Activated naive CD4-positive, alpha-beta T cell treated with anti-CD3 and anti-CD28 coated beads, Interleukin-2, amount 10 ng/mL, durations not matched to agents 7 days and 5 days (primary cell): Measurements from ENCODE around the gene PTPRD.

ENCODE experiments used
- CTCF ChIA-PET: fragments of 350-600 bp; sonication (Branson Sonifier 250); formaldehyde crosslinking; loops from one replicate; lab custom pipeline; 2021; ENCODE audit warnings: antibody characterized with exemption; lab: Charles Lee
- DNase-seq: peaks from one replicate; pipeline ENCODE4 v3.0.0-alpha.2; 2020
- H3K27ac Mint-ChIP-seq: one replicate; pipeline ENCODE4 v1.8.0; 2021; ENCODE audit warnings: mild to moderate bottlenecking, moderate library complexity, mixed read lengths
- H3K27me3 Mint-ChIP-seq: one replicate; pipeline ENCODE4 v1.8.0; 2021; ENCODE audit warnings: mild to moderate bottlenecking, mixed read lengths
- H3K36me3 Mint-ChIP-seq: one replicate; pipeline ENCODE4 v1.8.0; 2021; ENCODE audit warnings: mixed read lengths
- H3K4me1 Mint-ChIP-seq: one replicate; pipeline ENCODE4 v1.8.0; 2021; ENCODE audit warnings: mixed read lengths
- H3K4me3 Mint-ChIP-seq: one replicate; pipeline ENCODE4 v1.8.0; 2021; ENCODE audit warnings: mild to moderate bottlenecking, moderate library complexity, mixed read lengths
- H3K9me3 Mint-ChIP-seq: one replicate; pipeline ENCODE4 v1.8.0; 2021; ENCODE audit warnings: mixed read lengths

Gene PTPRD

GRCh38 chr9:10134266-10134665 is 478.5 kb downstream of the PTPRD start:
- Mint-ChIP-seq H3K4me1 (no peaks in the 10 kb centered on the region), H3K27ac (no peak overlapping the region), H3K27me3 (no peaks in the 10 kb centered on the region), H3K36me3 (no peaks in the 10 kb centered on the region), H3K4me3 (no peak overlapping the region), H3K9me3 (peaks cover 18% of the 10 kb centered on the region)
- CTCF ChIA-PET, result no interaction called here
- DNase-seq, result no peak

DNA sequence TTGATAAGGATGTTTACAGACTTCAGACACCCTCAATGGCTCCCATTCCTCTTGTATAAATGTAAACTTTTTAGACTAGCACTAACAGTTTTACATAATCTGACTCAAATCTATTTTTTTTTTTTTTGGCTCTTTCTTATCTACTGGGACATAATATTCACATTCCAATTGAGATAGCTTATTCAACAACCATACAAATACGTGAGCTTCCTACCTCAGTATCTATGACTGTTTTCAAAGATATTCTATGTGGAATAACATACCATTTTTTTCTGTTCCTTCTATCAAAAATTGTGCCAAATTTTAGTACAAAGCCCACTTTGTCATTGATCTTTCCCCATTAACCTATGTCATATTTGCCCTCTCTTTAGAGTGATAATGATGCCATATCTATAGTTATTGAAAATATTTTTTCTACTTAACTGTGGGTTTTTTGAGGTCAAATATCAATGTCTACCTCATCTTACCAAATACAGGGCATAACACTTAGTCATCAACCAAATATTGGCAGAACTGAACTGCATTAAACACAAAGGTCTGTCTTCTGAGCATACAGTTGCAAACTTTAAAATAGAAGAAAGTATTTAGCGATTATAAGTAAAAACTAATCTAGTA is 482.6 kb downstream of the PTPRD start:
- DNase-seq, result no peak
- Mint-ChIP-seq H3K27me3 (no peaks in the 10 kb centered on the region), H3K36me3 (no peaks in the 10 kb centered on the region), H3K9me3 (peaks cover 3% of the 10 kb centered on the region), H3K27ac (no peak overlapping the region), H3K4me1 (no peaks in the 10 kb centered on the region), H3K4me3 (no peak overlapping the region)
- CTCF ChIA-PET, result interaction anchor here (0.6 kb wide), 1 partner anchor 962 kb away, joined by 4 read pairs; no protein-coding TSS in a partner anchor

GRCh38 chr9:10127867-10128266 is 484.9 kb downstream of the PTPRD start:
- CTCF ChIA-PET, result no interaction called here
- no peak overlapping the region for H3K27ac Mint-ChIP-seq
- no peaks in the 10 kb centered on the region for H3K36me3 Mint-ChIP-seq
- no peak overlapping the region for H3K4me3 Mint-ChIP-seq
- H3K4me1 Mint-ChIP-seq, result no peaks in the 10 kb centered on the region
- H3K9me3 Mint-ChIP-seq, result peaks cover 4% of the 10 kb centered on the region
- no peaks in the 10 kb centered on the region for H3K27me3 Mint-ChIP-seq
- no peak for DNase-seq

DNA sequence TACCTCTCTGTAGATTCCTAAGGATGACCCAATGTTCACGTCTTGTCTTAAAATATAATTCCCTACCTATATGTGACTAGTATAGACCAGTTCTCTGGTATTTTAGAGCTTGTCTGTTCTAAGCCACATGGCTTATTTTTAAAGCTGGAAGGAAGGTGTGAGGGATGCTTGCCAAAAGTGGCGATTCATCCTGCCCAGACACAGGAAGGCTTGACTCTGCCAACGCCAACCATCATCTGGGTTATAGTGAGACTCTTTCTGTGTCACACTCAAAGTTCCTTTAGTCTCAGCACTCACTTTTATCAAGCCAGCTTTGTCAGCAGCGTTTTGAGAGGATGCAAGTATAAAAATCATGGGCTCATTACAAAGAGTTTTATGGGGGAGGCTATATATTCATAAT is 500.0 kb downstream of the PTPRD start:
- H3K27me3 Mint-ChIP-seq, result no peaks in the 10 kb centered on the region
- no peak overlapping the region for H3K27ac Mint-ChIP-seq
- H3K36me3 Mint-ChIP-seq, result no peaks in the 10 kb centered on the region
- DNase-seq, result no peak
- H3K4me3 Mint-ChIP-seq, result no peak overlapping the region
- H3K9me3 Mint-ChIP-seq, result peaks cover 5% of the 10 kb centered on the region
- CTCF ChIA-PET, result no interaction called here
- no peaks in the 10 kb centered on the region for H3K4me1 Mint-ChIP-seq

DNA sequence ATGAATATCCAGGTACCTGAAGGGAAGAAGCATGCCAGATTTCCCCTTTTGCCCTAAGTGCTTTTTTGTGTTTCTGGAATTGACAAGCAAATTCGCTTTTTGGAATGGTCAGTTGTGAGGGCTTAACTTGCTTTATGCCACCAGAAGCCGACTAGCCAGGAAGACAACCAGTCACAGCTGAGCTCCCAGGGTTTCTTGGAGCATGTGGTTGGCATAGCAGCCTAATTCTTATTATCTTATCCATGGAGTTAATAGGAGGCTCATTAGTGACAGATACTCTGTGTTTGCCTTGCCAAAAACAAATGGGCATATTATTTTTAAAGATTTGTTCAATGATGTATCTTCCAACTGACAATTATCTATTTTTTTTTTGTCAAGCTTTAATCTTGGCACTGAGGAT is 500.7 kb downstream of the PTPRD start:
- DNase-seq, result no peak
- Mint-ChIP-seq H3K9me3 (peaks cover 5% of the 10 kb centered on the region), H3K4me1 (no peaks in the 10 kb centered on the region), H3K27me3 (no peaks in the 10 kb centered on the region), H3K4me3 (no peak overlapping the region), H3K27ac (no peak overlapping the region), H3K36me3 (no peaks in the 10 kb centered on the region)
- CTCF ChIA-PET, result no interaction called here

DNA sequence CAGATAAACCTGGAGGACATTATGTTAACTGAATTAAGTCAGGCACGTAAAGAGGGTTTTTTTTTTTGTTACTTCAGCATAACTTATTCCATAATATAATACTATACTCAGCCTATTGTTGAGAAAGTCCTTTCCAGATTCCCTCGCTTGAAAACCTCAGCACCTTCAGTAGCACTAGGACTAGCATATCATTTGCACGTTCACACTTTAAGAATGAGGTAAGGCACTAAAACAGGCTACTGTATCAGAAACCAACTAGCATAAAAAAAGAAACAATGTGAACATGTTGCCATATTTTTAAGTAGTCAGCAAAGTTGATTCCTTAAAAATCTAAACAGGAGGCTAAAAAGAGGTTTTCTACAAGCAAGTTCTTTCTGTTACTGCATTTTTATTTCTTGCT is 504.0 kb downstream of the PTPRD start:
- H3K36me3 Mint-ChIP-seq, result no peaks in the 10 kb centered on the region
- H3K4me3 Mint-ChIP-seq, result no peak overlapping the region
- CTCF ChIA-PET, result no interaction called here
- H3K27ac Mint-ChIP-seq, result no peak overlapping the region
- H3K4me1 Mint-ChIP-seq, result no peaks in the 10 kb centered on the region
- H3K27me3 Mint-ChIP-seq, result no peaks in the 10 kb centered on the region
- no peak for DNase-seq
- peaks cover 8% of the 10 kb centered on the region for H3K9me3 Mint-ChIP-seq

DNA sequence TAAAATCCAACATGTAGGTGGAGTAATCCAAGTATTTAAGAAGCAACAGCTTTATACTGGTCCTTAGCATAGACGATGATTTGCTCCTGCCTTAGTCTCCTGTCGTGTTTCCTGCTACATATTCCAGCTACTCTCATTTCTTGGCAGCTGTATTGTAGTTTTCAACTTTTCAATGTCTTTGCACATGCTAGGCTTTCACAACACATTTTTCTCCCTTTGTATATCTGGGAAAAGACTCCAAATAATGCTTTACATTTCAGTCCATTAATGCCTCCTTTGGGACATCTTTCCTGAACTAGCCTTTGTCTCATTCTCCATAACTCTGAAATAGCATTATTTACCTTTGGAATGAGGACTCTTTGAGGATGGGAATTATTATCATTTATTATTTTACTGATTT is 508.0 kb downstream of the PTPRD start:
- peaks cover 3% of the 10 kb centered on the region for H3K9me3 Mint-ChIP-seq
- no peak overlapping the region for H3K27ac Mint-ChIP-seq
- DNase-seq, result no peak
- CTCF ChIA-PET, result no interaction called here
- H3K36me3 Mint-ChIP-seq, result no peaks in the 10 kb centered on the region
- no peaks in the 10 kb centered on the region for H3K27me3 Mint-ChIP-seq
- no peak overlapping the region for H3K4me3 Mint-ChIP-seq
- no peaks in the 10 kb centered on the region for H3K4me1 Mint-ChIP-seq

GRCh38 chr9:10095208-10095607 is 517.6 kb downstream of the PTPRD start:
- Mint-ChIP-seq H3K27ac (no peak overlapping the region), H3K4me3 (no peak overlapping the region), H3K27me3 (no peaks in the 10 kb centered on the region), H3K36me3 (no peaks in the 10 kb centered on the region), H3K4me1 (no peaks in the 10 kb centered on the region), H3K9me3 (peaks cover 2% of the 10 kb centered on the region)
- DNase-seq, result no peak
- CTCF ChIA-PET, result no interaction called here

DNA sequence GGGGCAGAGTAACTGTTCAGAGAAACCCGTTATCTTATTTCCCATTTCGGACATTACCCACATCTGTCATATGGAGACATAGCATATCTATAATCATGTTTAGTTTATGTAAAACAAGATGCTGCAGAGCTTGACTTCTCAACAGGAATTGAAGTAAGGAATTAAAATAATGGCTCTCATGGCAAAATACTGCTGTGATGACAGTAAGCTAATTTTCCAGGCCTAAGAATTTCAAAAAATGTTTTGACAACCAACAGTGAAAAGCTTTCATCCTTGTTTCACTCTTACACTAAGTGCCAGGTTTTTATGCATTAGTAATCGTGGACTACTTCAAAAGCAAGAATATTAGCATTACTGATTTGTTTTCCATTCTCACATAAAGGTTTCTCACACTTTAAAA is 518.2 kb downstream of the PTPRD start:
- Mint-ChIP-seq H3K27ac (no peak overlapping the region), H3K9me3 (peaks cover 2% of the 10 kb centered on the region), H3K4me3 (no peak overlapping the region), H3K4me1 (no peaks in the 10 kb centered on the region), H3K27me3 (no peaks in the 10 kb centered on the region), H3K36me3 (no peaks in the 10 kb centered on the region)
- CTCF ChIA-PET, result no interaction called here
- DNase-seq, result no peak

DNA sequence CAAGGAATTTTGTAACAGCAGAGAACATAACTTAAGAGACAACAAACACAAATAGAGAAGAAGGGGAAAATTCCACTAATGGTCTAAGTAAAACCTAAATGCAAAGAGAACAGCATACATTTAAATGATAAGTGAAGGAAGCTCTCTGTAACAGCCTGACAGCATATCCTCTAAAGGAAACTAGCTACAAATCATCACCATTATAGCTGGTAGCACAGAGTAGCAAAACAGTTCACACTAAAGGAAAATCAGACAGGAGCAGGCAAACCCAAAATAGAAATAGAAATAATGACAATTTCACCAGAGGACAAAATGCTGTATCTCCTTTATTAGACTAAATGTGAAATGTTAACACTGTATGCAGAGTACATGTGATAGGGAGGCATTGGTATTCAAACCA is 532.8 kb downstream of the PTPRD start:
- CTCF ChIA-PET, result no interaction called here
- Mint-ChIP-seq H3K27me3 (no peaks in the 10 kb centered on the region), H3K27ac (no peak overlapping the region), H3K36me3 (no peaks in the 10 kb centered on the region), H3K9me3 (no peaks in the 10 kb centered on the region), H3K4me3 (no peak overlapping the region), H3K4me1 (no peaks in the 10 kb centered on the region)
- no peak for DNase-seq

DNA sequence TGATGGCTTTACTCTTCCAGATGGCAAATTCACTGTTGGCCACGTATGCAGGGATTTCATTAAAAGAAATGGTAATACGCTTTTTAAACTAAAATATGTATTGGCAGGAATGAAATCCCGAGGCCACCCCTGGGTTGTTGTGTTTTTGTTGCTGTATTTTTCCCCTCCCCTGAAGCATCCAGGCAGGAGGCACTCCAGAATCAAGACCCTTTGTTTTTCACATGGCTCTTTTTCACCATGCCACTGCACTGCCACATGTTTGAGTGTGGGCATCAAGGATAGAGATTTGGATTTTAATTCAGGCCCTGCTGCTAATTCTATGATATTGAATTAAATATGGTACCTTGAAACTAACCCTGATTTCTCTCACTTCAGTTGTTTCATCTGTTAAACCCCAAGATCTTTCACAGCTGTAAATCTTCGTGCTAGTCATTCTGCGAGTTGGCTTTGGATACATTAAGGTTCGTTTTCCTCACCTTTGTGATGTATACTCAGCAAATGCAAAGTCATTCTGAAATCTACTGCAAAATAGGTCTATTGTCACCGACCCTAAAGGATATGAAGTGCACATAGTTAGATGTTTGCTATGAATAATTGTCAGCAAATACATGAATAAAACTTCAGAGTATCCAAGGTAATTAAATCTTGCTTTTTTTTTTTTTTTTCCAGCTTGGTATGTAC is 533.4 kb downstream of the PTPRD start:
- Mint-ChIP-seq H3K9me3 (no peaks in the 10 kb centered on the region), H3K27ac (no peak overlapping the region), H3K27me3 (no peaks in the 10 kb centered on the region), H3K4me3 (no peak overlapping the region), H3K36me3 (no peaks in the 10 kb centered on the region), H3K4me1 (no peaks in the 10 kb centered on the region)
- no peak for DNase-seq
- CTCF ChIA-PET, result no interaction called here

DNA sequence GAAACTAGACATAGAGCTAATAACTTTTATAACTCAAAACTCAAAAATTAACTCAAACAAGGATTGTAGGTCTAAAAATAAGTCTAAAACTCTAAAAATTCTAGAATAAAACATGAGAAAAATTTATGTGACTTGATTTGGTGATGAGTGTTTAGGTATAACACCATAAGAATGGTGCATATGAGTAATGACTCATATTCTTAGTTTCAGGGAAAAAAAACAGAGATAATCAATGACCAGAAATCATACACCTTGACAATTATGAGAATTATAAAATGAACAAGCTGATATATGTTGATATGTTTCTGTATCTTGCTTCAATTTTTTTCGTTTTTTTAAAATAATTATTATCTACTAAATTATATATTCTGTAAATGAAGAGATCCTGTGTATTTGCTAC is 541.2 kb downstream of the PTPRD start:
- CTCF ChIA-PET, result no interaction called here
- no peak for DNase-seq
- Mint-ChIP-seq H3K9me3 (no peaks in the 10 kb centered on the region), H3K4me1 (no peaks in the 10 kb centered on the region), H3K36me3 (no peaks in the 10 kb centered on the region), H3K27me3 (no peaks in the 10 kb centered on the region), H3K27ac (no peak overlapping the region), H3K4me3 (no peak overlapping the region)

DNA sequence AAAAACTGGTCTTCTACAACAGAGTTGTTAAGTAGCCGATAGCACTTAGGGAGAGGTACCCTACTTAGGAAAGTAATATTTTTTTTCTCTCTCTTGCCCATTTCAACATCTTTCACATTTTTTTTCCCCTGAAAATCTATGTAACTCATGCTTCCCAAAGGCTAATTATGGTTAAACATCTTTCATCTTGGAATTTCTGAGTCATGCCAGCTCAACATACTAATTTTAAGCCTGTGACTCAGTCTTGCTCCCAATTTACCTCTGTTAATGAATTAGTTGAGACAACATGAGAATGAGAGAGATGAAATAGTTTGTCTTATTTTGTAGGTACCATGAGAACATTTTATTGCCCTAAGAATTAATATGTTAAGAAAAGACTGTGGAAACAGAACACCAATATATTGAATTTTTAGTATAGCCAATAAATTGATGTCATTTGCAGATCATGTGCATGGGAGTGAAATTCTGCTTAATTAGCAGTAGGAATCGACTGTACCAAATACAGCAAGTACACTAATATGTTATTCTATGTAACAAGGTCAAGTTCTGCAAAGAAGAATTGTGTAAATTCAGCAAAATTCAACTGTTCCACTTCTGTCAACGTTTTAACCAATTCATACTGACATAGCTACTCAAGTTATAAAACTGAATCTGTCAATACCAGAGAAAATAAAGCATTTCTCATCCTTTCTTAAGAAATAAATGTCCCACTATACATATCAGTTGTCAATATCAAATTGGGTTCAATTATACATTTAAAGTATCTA is 550.0 kb downstream of the PTPRD start:
- Mint-ChIP-seq H3K36me3 (no peaks in the 10 kb centered on the region), H3K4me1 (no peaks in the 10 kb centered on the region), H3K27ac (no peak overlapping the region), H3K4me3 (no peak overlapping the region), H3K27me3 (no peaks in the 10 kb centered on the region), H3K9me3 (no peaks in the 10 kb centered on the region)
- CTCF ChIA-PET, result no interaction called here
- no peak for DNase-seq

DNA sequence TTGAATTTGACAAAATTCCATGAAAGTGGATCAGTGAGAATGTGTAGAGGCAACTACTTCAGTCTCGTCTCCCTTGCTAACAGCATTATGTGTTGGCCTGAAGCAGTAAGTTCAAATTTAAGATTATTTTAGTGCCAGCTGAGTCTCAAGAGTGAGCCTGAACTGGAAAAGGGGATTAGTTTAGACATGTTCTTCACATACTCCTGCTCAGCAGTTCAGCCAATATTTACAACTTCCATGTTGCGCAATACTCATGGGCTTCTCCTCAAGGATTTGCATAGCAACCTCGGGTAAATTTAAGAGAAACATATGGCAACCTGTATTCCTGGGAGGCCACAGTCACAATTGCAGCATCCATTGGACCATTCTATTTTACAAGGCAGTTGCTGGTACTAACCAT is 553.8 kb downstream of the PTPRD start:
- Mint-ChIP-seq H3K36me3 (no peaks in the 10 kb centered on the region), H3K27ac (no peak overlapping the region), H3K9me3 (no peaks in the 10 kb centered on the region), H3K4me1 (no peaks in the 10 kb centered on the region), H3K27me3 (no peaks in the 10 kb centered on the region), H3K4me3 (no peak overlapping the region)
- no peak for DNase-seq
- CTCF ChIA-PET, result no interaction called here

DNA sequence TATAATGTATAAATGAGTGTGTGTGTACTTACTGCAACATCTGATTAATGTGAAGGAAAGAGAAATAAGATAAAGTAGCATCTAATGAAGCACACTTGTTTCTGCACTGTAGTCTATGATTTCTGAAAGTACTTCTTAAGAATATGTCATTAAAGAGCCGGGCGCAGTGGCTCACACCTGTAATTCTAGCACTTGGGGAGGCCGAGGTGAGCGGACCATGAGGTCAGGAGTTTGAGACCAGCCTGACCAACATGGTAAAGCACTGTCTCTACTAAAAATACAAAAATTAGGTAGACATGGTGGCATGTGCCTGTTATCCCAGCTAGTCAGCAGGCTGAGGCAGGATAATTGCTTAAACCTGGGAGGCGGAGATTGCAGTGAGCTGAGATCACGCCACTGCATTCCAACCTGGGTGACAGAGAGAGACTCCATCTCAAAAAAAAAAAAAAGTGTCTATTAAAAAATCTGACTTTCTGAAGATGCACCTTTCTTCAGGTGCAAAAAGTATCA is 556.9 kb downstream of the PTPRD start:
- Mint-ChIP-seq H3K9me3 (no peaks in the 10 kb centered on the region), H3K27ac (no peak overlapping the region), H3K4me3 (no peak overlapping the region), H3K4me1 (no peaks in the 10 kb centered on the region), H3K36me3 (no peaks in the 10 kb centered on the region), H3K27me3 (no peaks in the 10 kb centered on the region)
- CTCF ChIA-PET, result no interaction called here
- no peak for DNase-seq
